GM12892 (cell line): ENCODE results near the gene ZBTB7B. TPM values are rescaled to one million over a fixed set of nuclear protein-coding genes. Genes with fewer than 3 reads are reported as not detected.

Source experiments
- DNase-seq: peaks from one replicate; pipeline ENCODE4 v3.0.0; 2011; ENCODE audit not compliant: insufficient read length
- FAIRE-seq: peaks from 2 replicates; lab custom pipeline; 2011; peaks lifted over from hg19 to GRCh38; lab: Jason Lieb, UNC
- POLR2A ChIP-seq: IDR thresholded peaks from 2 replicates; pipeline ENCODE4 v1.6.1; 2011; ENCODE audit warnings: low read depth, low read length, control low read depth
- POLR2AphosphoS5 ChIP-seq: IDR thresholded peaks from 2 replicates; pipeline ENCODE4 v1.6.1; 2011; ENCODE audit warnings: low read depth, low read length, control low read depth
- TAF1 ChIP-seq: IDR thresholded peaks from 2 replicates; pipeline ENCODE4 v1.6.1; 2011; ENCODE audit warnings: low read depth, mild to moderate bottlenecking, control low read depth, low read length, borderline replicate concordance
- polyA plus RNA-seq: library from polyadenylated mRNA; unstranded; fragments of >200 nt; gene quantifications from one replicate; pipeline ENCODE4 v1.2.1, GENCODE V29; 2012; ENCODE audit warnings: missing spikeins, inconsistent platforms; ENCODE audit not compliant: missing spikeins

ZBTB7B gene
- polyA plus RNA-seq = 9.8 TPM

DNA sequence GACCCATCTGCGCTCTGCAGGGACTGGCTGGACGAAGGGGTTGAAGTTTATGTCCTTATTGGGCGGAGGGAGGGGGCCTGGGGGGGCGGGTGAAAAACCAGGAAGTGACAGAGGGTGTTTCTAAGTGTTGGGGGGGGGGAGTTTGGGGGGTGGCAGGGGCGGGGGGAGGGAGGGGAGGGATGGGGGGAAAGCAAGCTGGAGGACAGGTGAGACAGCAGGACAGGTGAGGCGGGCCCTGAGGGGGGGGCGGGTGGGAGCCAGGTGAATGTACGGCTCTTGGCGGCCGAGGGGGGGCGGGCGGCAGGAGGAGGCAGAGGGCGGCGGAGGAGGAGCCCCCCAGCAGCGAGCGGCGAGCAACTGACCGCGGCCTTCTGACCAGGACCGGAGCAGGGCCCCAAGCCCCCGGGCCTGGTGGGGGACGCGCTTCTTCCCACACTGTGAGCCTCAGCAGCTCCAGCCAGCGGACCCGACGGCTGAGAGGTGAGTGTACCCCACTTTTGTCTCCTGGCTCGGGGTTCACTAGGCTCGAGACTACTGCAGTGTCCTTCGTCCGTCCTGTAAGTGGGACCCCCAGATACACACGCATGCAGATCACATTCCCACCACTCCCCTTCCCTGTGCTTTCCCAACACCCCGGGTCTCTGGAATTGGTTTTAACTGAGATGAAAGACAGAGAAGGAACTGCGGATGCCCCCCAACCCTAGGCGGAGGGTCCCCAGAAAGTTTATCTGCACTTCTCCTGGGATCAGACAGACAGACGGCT, at the start of gene ZBTB7B:
Gene ZBTB7B, plus strand, starts transcription at position 339 of the 763 bp plus-strand sequence. CDS start 11,859 bp downstream, outside the sequence.
- no peak for TF ChIP-seq TAF1
- DNase-seq (no peak), FAIRE-seq (no peak)

DNA sequence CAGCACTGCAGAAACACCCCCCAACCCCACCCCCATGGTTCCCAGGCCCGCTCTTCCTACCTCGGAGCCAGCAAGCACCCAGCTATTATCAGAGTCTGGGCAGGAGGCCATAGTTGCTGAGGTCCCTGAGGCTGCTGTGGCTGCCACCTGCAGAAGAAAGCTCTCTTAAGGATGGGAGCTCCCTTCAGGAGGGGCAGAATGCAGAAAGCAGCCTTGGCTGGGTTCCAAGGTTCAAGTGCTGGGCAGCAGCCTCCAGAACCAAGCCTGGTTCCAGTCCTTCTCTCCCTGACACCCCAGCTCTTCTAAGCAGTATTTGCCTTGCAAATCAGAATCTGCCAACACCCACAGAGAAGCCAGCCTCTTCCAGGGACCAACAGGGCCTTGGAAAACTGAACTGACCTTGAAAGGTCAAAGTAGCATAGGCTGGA, 49.0 kb upstream of the ZBTB7B start:
- TF ChIP-seq TAF1 (no peak), POLR2A (no peak), POLR2AphosphoS5 (no peak)
- FAIRE-seq (no peak), DNase-seq (no peak)

DNA sequence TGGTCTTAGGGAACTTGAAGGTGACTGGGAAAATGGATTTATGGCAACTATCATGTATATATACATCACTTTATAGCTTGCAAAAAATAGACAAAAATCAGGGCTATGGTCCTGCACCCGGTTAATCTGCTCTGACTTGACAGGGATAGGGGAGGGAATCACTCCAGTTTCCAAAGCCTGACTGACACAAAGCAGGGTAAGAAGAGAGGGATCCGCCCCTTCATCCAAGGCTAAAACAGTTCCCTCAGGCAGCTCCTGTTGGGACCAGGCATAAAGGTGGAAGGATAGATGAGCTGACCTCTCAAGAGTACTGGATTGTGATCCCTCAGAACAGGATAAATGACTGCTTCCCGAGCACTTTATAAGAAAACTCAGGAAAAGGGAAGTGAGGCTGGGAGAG, 48.1 kb upstream of the ZBTB7B start:
- DNase-seq (no peak), FAIRE-seq (no peak)
- TF ChIP-seq TAF1 (no peak), POLR2A (no peak), POLR2AphosphoS5 (no peak)

DNA sequence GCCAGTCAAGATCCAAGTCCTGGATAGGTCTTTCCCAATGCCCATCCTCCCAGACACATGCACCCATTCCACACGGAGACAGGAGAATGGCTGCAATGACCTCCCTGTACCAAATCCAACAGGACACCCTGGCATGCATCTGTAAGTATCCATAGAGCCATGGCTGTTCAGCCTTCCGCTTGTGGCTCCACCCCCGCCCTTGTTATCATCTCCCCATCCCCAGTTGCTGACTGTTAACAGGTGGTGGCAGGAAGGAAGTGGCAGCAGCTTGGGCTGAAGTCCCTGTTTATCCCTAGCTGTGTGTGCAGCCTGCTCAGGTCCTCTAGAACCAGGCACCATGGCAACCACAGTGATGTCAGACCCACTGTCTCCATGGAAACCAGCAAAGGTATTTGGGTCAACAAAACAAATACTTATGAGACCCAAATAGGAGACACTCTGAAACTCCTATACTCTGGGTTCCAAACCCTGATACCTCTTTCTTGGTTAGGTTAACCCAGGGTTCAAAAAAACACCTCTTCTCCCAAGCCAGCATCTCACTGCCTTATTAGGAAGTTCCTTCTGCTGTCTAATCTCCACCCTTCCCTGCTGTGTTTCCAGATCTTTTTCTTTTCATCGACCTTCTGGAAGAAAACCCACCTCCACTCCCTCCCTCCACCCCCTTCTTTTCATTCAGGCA, 47.4 kb upstream of the ZBTB7B start:
- no peak for DNase-seq

DNA sequence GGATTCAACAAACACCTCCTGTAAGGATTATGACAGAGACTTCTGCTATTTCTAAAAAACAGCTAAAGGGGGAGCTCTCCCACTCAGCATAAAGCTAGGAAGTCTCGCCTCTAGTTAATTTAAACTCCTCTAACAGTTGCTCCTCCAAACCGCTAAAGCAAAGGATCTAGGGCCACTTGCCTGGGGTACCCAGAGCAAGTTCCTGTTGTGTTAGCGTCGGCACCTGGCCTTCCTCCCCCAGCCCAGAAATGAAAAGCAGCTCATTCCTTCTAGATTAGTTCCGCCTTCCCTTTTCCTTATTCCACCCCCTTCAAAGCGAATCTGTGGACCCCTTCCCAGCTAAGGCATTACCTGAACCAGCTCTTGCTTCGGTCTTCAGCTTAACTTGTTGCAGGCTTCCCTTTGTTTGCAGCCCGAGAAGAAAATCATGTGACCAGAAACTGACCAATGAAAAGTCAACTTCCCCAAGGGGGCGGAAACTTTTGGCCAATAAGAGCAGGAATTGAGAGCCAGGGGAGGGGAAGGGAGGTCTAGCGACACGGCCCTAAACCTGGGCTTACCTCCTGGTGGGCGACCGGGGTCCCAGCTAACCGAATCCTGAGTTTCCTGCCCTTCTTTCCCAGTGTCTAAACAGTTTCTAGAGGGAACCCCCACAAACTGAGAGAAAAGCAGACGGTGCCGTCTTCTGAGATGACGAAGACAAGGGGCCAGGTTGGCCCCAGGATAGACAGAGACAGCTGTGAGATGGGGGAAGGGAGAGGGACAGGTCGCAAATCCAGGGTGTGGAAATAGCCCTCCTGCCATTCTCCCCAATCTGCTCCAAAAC, 46.7 kb upstream of the ZBTB7B start, which contains the start of gene PBXIP1:
Gene PBXIP1, minus strand, starts transcription at position 382 of the 826 bp plus-strand sequence. CDS start 2,378 bp downstream, outside the sequence.
- DNase-seq = peak; percentile 90
- FAIRE-seq = peak; percentile 93
- no peak for TF ChIP-seq POLR2A
- TF ChIP-seq POLR2AphosphoS5 = no peak; the same call in 1 of the 2 replicates
- no peak for TF ChIP-seq TAF1

More for the DNA sequence above, 47.4 kb upstream of the ZBTB7B start:
- no peak for TF ChIP-seq POLR2A
- TF ChIP-seq POLR2AphosphoS5 = no peak
- no peak for TF ChIP-seq TAF1
- FAIRE-seq = peak; percentile 75

DNA sequence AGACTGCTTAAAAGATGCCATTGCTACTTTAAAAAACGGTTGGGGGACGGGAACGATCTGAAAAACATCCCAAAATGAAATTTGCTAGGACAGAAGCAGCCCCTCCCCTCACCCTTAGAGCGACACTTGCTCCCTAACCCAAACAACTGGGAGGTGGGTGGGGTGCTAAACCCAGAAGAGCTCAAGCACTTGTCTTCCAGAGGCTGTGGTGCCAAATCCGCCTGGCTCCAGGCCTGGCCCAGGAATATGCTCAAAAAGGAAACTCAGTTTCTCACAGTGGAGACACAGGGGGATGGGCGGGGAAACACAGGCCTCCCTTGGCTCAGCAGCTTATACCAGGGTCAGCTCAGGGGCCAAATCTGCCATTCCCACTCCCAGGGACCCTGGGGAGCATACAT, 46.1 kb upstream of the ZBTB7B start:
- no peak for DNase-seq
- FAIRE-seq = no peak
- TF ChIP-seq TAF1 = no peak
- no peak for TF ChIP-seq POLR2A
- no peak; the same call in 1 of the 2 replicates for TF ChIP-seq POLR2AphosphoS5

DNA sequence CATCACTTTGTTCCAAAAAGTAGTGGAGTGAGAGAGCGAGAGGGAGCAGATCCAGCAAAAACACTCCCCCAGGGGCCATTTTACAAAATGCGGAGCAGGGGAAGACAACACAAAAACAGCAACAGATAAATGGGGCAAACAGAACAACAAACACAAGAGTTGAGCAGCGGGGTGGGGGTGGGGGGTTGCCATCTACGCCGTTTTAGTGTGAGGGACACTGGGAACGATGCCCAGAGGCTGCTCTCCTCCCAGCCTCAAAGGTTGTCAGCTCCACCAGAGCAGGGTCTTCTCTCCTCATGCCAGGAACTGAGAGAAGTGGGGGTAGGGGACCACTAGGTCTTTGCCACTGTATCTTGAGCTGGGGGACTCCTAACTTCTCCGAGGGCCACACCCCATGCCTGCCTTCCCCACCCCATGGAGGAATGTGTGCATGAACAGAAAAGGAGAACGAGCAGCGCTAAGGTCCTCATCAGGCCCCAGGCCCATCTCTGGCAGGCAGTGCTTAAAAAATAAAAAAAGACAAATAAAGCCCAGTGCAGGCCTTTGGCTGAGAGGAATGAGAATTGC, 45.4 kb upstream of the ZBTB7B start:
- TF ChIP-seq TAF1 (no peak), POLR2A (no peak), POLR2AphosphoS5 (no peak)
- DNase-seq (no peak), FAIRE-seq (no peak)

DNA sequence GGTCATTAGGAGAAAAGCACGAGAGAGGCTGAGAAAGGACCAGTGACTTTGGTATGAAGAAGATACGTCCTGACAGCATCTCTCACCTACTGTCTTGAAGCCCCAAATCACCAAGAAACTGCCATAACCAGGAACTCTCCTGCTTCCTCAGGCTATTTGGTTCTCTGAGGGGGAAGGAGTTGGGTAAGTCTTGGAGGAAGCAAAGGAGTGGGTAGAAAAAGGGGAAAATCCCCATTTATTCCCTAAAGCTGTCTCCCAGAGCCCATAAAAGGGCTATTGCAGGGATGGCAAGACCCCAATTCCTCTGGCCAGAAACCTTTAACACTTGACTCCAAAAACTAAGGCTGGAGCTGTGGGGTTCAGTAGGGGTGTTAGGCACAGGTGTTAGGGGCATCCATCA, 44.6 kb upstream of the ZBTB7B start:
- TF ChIP-seq POLR2AphosphoS5 (no peak), TAF1 (no peak), POLR2A (no peak)
- DNase-seq (no peak), FAIRE-seq (no peak)

DNA sequence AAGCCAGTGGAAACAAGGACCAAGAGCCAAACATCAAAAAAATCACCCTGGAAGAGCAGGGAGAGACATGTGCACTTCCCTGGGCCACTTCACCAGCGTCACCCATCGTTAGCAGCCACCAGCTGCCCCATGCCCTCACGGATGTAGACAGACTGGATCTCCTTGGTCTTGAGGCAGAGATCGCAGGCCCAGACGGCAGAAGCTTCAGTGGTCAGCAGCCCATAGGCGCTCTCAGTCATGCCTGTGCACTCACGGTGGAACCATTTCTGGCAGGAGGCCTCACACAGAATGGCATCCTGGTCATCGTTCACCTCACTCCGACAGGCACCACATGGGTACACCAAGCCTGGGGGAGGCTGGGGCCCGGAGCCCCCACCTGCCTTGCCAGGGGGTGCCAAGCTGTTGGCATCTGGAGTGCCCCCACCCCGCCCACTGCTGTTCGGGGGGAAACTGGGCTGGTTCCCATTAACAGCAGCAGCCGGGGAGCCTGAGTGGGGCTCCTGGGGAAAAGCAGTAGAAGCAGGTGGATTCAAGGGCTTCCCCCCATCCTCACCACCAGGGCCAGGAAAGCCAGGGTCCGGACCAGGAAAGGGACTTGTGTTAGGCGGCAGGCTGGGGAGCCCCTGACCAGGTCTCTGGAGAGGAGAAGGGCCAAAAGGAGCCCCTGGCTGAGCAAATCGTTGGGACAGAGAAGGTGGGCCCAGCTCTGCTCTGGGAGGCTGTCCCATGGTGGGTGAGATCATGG, 43.7 kb upstream of the ZBTB7B start:
- TF ChIP-seq POLR2AphosphoS5 = no peak
- no peak for TF ChIP-seq TAF1
- TF ChIP-seq POLR2A = no peak
- DNase-seq (no peak), FAIRE-seq (no peak)

DNA sequence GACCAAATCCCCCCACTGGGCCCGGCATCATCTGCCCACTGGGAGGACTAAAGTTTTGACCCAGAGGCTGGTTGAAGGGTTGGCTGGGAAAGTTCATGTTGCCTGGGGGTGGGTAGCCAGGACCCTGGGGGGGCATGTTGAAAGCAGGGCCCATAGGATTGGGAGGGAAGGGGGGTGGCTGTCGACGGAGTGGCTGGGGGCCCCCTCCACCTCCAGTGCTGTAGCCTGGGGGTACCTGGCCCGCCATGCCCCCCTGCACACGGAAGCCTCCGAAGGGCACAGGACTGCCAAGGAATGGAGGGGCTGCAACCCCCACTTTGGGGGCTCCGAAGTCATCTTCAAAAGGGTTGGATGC, 43.2 kb upstream of the ZBTB7B start:
- DNase-seq = no peak
- TF ChIP-seq POLR2AphosphoS5 (no peak), POLR2A (no peak), TAF1 (no peak)
- no peak for FAIRE-seq
